GM12892 (cell line): Measurements from ENCODE around the gene GNAS.

Experiments used
- DNase-seq: peaks from one replicate; pipeline ENCODE4 v3.0.0; 2011; ENCODE audit not compliant: insufficient read length
- FAIRE-seq: peaks from 2 replicates; lab custom pipeline; 2011; peaks lifted over from hg19 to GRCh38; lab: Jason Lieb, UNC
- POLR2A ChIP-seq: IDR thresholded peaks from 2 replicates; pipeline ENCODE4 v1.6.1; 2011; ENCODE audit warnings: low read depth, low read length, control low read depth
- POLR2AphosphoS5 ChIP-seq: IDR thresholded peaks from 2 replicates; pipeline ENCODE4 v1.6.1; 2011; ENCODE audit warnings: low read depth, low read length, control low read depth
- TAF1 ChIP-seq: IDR thresholded peaks from 2 replicates; pipeline ENCODE4 v1.6.1; 2011; ENCODE audit warnings: low read depth, mild to moderate bottlenecking, control low read depth, low read length, borderline replicate concordance

The GNAS gene

GRCh38 chr20:58950603-58951002 is 98.1 kb downstream of the GNAS start:
- DNase-seq, result no peak
- TF ChIP-seq POLR2A, result no peak
- no peak for TF ChIP-seq TAF1
- no peak for TF ChIP-seq POLR2AphosphoS5
- no peak for FAIRE-seq

GRCh38 chr20:58953050-58953449 is 100.5 kb downstream of the GNAS start:
- DNase-seq (no peak), FAIRE-seq (no peak)
- no peak for TF ChIP-seq POLR2A
- TF ChIP-seq POLR2AphosphoS5, result no peak
- TF ChIP-seq TAF1, result no peak

- DNase-seq (no peak), FAIRE-seq (no peak)
- TF ChIP-seq POLR2A (no peak), TAF1 (no peak), POLR2AphosphoS5 (no peak)
Observed at GRCh38 chr20:58956078-58956477, 103.6 kb downstream of the GNAS start.

- no peak for TF ChIP-seq TAF1
- TF ChIP-seq POLR2A, result no peak
- no peak for TF ChIP-seq POLR2AphosphoS5
- DNase-seq (no peak), FAIRE-seq (no peak)
Observed at GRCh38 chr20:58959652-58960051, 107.1 kb downstream of the GNAS start.
